IMR-90 (cell line): ENCODE measurements around the gene PUM2. TPM values are rescaled to one million over a fixed set of nuclear protein-coding genes. Genes with fewer than 3 reads are reported as not detected.

Source experiments
- ATAC-seq: fragments of 200-7000 bp; cut with Tn5 transposase; 2 replicates; pipeline ENCODE4 v1.9.1; 2020; ENCODE audit warnings: low read depth, mild to moderate bottlenecking, moderate library complexity
- BruUV-seq: library from RNA; stranded (reverse); fragments of 400-500 nt; replicated peaks from 2 replicates; lab custom pipeline; 2021; lab: Mats Ljungman, UMichigan
- CTCF ChIA-PET: fragments of 300-600 bp; formaldehyde crosslinking; extraction: SDS; loops from one replicate; lab custom pipeline; 2021; ENCODE audit warnings: antibody characterized with exemption; lab: Yijun Ruan, JAX
- POLR2A ChIA-PET: fragments of 300-600 bp; sonication (Branson Sonifier 250); formaldehyde crosslinking; loops from one replicate; lab custom pipeline; 2022; ENCODE audit warnings: antibody characterized with exemption; ENCODE audit not compliant: unreplicated experiment; lab: Charles Lee
- DNase-seq: peaks from one replicate; pipeline ENCODE4 v3.0.0; 2013
- H2AFZ ChIP-seq: replicated peaks from 2 replicates; pipeline ENCODE3; 2013; ENCODE audit warnings: low read length, mild to moderate bottlenecking; ENCODE audit not compliant: poor library complexity
- H2AK5ac ChIP-seq: 2 replicates; pipeline ENCODE4 v1.6.1; 2013; ENCODE audit warnings: low read depth, low read length, inconsistent platforms
- H2AK9ac ChIP-seq: replicated peaks from 2 replicates; pipeline ENCODE3; 2013; ENCODE audit warnings: mild to moderate bottlenecking, low read depth, low read length, moderate library complexity; ENCODE audit not compliant: poor library complexity
- H2BK120ac ChIP-seq: 2 replicates; pipeline ENCODE4 v1.6.1; 2013; ENCODE audit warnings: low read depth, low read length, inconsistent platforms
- H2BK15ac ChIP-seq: 3 replicates; pipeline ENCODE4 v1.6.1; 2013; ENCODE audit warnings: low read depth, low read length, inconsistent platforms
- H2BK20ac ChIP-seq: 2 replicates; pipeline ENCODE4 v1.6.1; 2013; ENCODE audit warnings: low read depth, mild to moderate bottlenecking, inconsistent platforms, low read length, moderate library complexity
- H2BK5ac ChIP-seq: 2 replicates; pipeline ENCODE4 v1.6.1; 2013; ENCODE audit warnings: mild to moderate bottlenecking, low read depth, low read length, inconsistent platforms; ENCODE audit not compliant: poor library complexity, severe bottlenecking
- H3K14ac ChIP-seq: replicated peaks from 2 replicates; pipeline ENCODE4 v1.6.1; 2013; ENCODE audit warnings: low read depth, low read length, inconsistent platforms
- H3K18ac ChIP-seq: 2 replicates; pipeline ENCODE4 v1.6.1; 2013; ENCODE audit warnings: low read depth, low read length, control low read depth
- H3K23ac ChIP-seq: 2 replicates; pipeline ENCODE4 v1.6.1; 2013; ENCODE audit warnings: low read depth, low read length, inconsistent platforms
- H3K27ac ChIP-seq: 2 replicates; pipeline ENCODE4 v1.5.1; 2013; ENCODE audit warnings: mild to moderate bottlenecking, control low read depth, low read length; ENCODE audit not compliant: insufficient read depth
- H3K27me3 ChIP-seq: 2 replicates; pipeline ENCODE4 v1.6.1; 2013; ENCODE audit warnings: low read length; ENCODE audit not compliant: control insufficient read depth, insufficient read depth
- H3K36me3 ChIP-seq: 2 replicates; pipeline ENCODE4 v1.6.1; 2013; ENCODE audit warnings: low read length, mixed read lengths; ENCODE audit not compliant: control insufficient read depth, insufficient read depth
- H3K4ac ChIP-seq: 2 replicates; pipeline ENCODE4 v1.6.1; 2013; ENCODE audit warnings: low read depth, low read length, inconsistent platforms
- H3K4me1 ChIP-seq: 2 replicates; pipeline ENCODE4 v1.6.1; 2013; ENCODE audit warnings: low read length, mixed read lengths; ENCODE audit not compliant: control insufficient read depth, insufficient read depth
- H3K4me2 ChIP-seq: 2 replicates; pipeline ENCODE4 v1.6.1; 2013; ENCODE audit warnings: low read depth, mild to moderate bottlenecking, control low read depth, low read length, moderate library complexity
- H3K4me3 ChIP-seq: 2 replicates; pipeline ENCODE4 v1.5.1; 2013; ENCODE audit warnings: low read depth, mild to moderate bottlenecking, control low read depth, low read length, moderate library complexity; ENCODE audit not compliant: insufficient read depth
- H3K56ac ChIP-seq: 2 replicates; pipeline ENCODE4 v1.6.1; 2013; ENCODE audit warnings: low read length, inconsistent platforms; ENCODE audit not compliant: insufficient read depth; ENCODE audit errors: extremely low read depth
- H3K79me1 ChIP-seq, 2 experiments: 2 replicates each; pipeline ENCODE4 v1.6.1; 2013; ENCODE audit warnings: low read length in 2 of 2, inconsistent platforms in 1 of 2, low read depth in 1 of 2
- H3K9ac ChIP-seq: 2 replicates; pipeline ENCODE4 v1.6.1; 2013; ENCODE audit warnings: low read depth, low read length, control low read depth
- H3K9me1 ChIP-seq: 2 replicates; pipeline ENCODE4 v1.6.1; 2013; ENCODE audit warnings: low read length, inconsistent platforms; ENCODE audit not compliant: insufficient read depth
- H3K9me3 ChIP-seq: 2 replicates; pipeline ENCODE4 v1.6.1; 2013; ENCODE audit warnings: low read length; ENCODE audit not compliant: control insufficient read depth, insufficient read depth
- H4K20me1 ChIP-seq: 2 replicates; pipeline ENCODE4 v1.6.1; 2013; ENCODE audit warnings: low read length, inconsistent platforms; ENCODE audit not compliant: insufficient read depth
- H4K5ac ChIP-seq: 2 replicates; pipeline ENCODE4 v1.6.1; 2013; ENCODE audit warnings: mild to moderate bottlenecking, low read depth, low read length, control low read depth
- H4K8ac ChIP-seq, 2 experiments: 2 replicates each; pipeline ENCODE4 v1.6.1; 2013; ENCODE audit warnings: low read depth in 2 of 2, low read length in 2 of 2, control low read depth in 1 of 2, inconsistent platforms in 1 of 2
- H4K91ac ChIP-seq: 2 replicates; pipeline ENCODE4 v1.6.1; 2013; ENCODE audit warnings: low read depth, low read length, inconsistent platforms; ENCODE audit not compliant: insufficient read depth
- FOS ChIP-seq: fragments of 150-350 bp; IDR thresholded peaks from 2 replicates; pipeline ENCODE4 v1.6.1; 2016; ENCODE audit warnings: low read depth, low read length
- MAFK ChIP-seq: IDR thresholded peaks from 2 replicates; pipeline ENCODE4 v1.6.1; 2012; ENCODE audit warnings: low read depth, low read length, improper control_type of control experiment
- SMC3 ChIP-seq: fragments of 150-350 bp; IDR thresholded peaks from 2 replicates; pipeline ENCODE4 v1.6.1; 2016; ENCODE audit warnings: low read depth, mild to moderate bottlenecking, antibody characterized with exemption, low read length, moderate library complexity
- WGBS, 2 experiments: methylation state at CpG; one replicate each; pipeline versions ENCODE4 v1.1.5 to v1.1.7; 2013; ENCODE audit warnings: missing lambda C conversion rate in 2 of 2; ENCODE audit not compliant: insufficient read length in 1 of 2; ENCODE audit errors: extremely low coverage in 2 of 2; 5-methylcytosine and 5-hydroxymethylcytosine counted together
- dilution Hi-C: fragments of 300-500 bp; cut with HindIII; formaldehyde crosslinking; loops from one replicate; pipeline ENCODE4 v1.14.3; 2018; ENCODE audit warnings: low sequenced_read_pairs; ENCODE audit not compliant: unreplicated experiment
- in situ Hi-C: fragments of 300-500 bp; cut with MboI; formaldehyde crosslinking; loops from 3 replicates; pipeline ENCODE4 v1.14.3; 2019; ENCODE audit warnings: low sequenced_read_pairs, inconsistent platforms, mixed read lengths
- intact Hi-C: fragments of 100-400 bp; cut with micrococcal nuclease; formaldehyde crosslinking; loops from 2 replicates; pipeline ENCODE4 v1.10.0; 2022
- polyA plus RNA-seq, 3 experiments: library from polyadenylated mRNA; depleted of rRNA; stranded (reverse); fragments of >200 nt; gene quantifications; 2 replicates each; pipeline ENCODE4 v1.2.3, GENCODE V29; 2012; ENCODE audit warnings: low replicate concordance in 1 of 3
- total RNA-seq: library from RNA; depleted of rRNA; stranded (reverse); fragments of >200 nt; gene quantifications from 2 replicates; pipeline ENCODE4 v1.2.3, GENCODE V29; 2012

PUM2 gene
- total and polyA plus RNA-seq, 2 of the 4 experiments (the other 2 are of a cell fraction) = 18.8 to 38.4 TPM

DNA sequence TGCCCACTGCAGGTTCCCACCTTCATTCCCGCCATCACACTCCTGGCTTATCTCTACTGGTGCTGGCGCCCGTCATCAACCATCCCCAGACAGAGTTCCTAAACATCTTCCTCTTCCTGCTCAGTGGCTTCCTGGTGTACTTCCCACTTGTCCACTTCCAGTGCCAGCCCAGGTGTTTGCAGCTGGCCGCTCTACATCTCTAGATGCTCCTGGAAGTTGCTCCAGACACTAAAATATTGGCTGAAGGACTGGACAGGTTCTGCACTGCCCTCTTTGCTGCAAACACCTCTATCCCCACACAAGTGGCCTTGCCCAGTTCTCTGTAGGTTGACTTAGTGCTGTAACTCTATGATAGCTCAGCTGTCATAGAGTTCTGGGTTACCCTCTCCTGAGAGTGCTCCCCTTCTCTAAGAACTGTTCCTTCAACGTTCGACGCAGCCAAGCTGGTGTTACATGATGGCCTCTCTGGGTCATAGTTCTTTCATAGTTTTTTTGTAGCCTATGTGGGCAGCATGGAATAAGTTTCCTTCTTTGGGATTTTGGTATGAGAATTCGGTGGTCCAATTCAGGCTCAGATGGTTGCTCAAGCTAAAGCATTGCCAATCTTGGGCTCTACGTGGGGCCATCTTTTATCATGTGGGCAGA, 45.8 kb upstream of the PUM2 start (continued):
- TF ChIP-seq FOS (no peak), SMC3 (no peak)

GRCh38 chr2:20393986-20394385, 43.3 kb upstream of the PUM2 start:
- Histone ChIP-seq H3K56ac (no peak overlapping the region), H2AK9ac (no peak overlapping the region), H2BK20ac (no peak overlapping the region), H4K91ac (no peak overlapping the region), H3K27me3 (peaks cover 22% of the 10 kb centered on the region), H3K27ac (no peak overlapping the region), H3K23ac (no peak overlapping the region), H3K4me2 (no peak overlapping the region), H4K20me1 (no peaks in the 10 kb centered on the region), H3K9ac (no peak overlapping the region), H2AK5ac (no peak overlapping the region), H3K79me1 (no peaks in the 10 kb centered on the region), H3K4ac (no peak overlapping the region), H2BK15ac (no peak overlapping the region), H3K9me3 (no peaks in the 10 kb centered on the region), H2AFZ (no peak overlapping the region), H2BK5ac (no peak overlapping the region), H3K14ac (no peak overlapping the region), H3K18ac (no peak overlapping the region), H4K5ac (no peak overlapping the region), H2BK120ac (no peak overlapping the region), H3K4me1 (peaks cover 2% of the 10 kb centered on the region; the same call in 1 of the 2 replicates), H3K36me3 (no peaks in the 10 kb centered on the region), H4K8ac (no peak overlapping the region), H3K4me3 (no peak overlapping the region), H3K9me1 (0 out of 2 replicates have a peak, but pooled peaks cover 2% of the 10 kb centered on the region)
- ChIA-PET POLR2A (no interaction called here), CTCF (no interaction called here)
- dilution Hi-C loops = loop anchor here (25.0 kb wide), 1 partner anchor 243 kb away; no protein-coding TSS in a partner anchor
- BruUV-seq = no TSS peak
- TF ChIP-seq MAFK (no peak), FOS (no peak)
- in situ Hi-C loops = no loop called here
- ATAC-seq = no peak
- WGBS, 2 experiments = 75% methylated on average over 1 of the region's 4 CpGs; no CpG with 5 or more reads in 1 of the 2 experiments
- intact Hi-C loops = loop anchor here (10.0 kb wide), 1 partner anchor 59 kb away; no protein-coding TSS in a partner anchor
- DNase-seq = no peak
